AG10803 (cell line): Measurements from ENCODE around the gene C11orf91.

Experiments used
- DNase-seq: peaks from one replicate; pipeline ENCODE4 v3.0.0; 2010; ENCODE audit warnings: low read depth
- H3K4me3 ChIP-seq: 2 replicates; pipeline ENCODE4 v1.5.1; 2011; ENCODE audit warnings: mild to moderate bottlenecking, low read length, control low read depth
- TF ChIP-seq, protein P1 (sequence below): conservative IDR thresholded peaks from 2 replicates; pipeline ENCODE4 v1.5.1; 2011; ENCODE audit warnings: mild to moderate bottlenecking, low read length, control low read depth, inconsistent platforms

The C11orf91 gene

DNA sequence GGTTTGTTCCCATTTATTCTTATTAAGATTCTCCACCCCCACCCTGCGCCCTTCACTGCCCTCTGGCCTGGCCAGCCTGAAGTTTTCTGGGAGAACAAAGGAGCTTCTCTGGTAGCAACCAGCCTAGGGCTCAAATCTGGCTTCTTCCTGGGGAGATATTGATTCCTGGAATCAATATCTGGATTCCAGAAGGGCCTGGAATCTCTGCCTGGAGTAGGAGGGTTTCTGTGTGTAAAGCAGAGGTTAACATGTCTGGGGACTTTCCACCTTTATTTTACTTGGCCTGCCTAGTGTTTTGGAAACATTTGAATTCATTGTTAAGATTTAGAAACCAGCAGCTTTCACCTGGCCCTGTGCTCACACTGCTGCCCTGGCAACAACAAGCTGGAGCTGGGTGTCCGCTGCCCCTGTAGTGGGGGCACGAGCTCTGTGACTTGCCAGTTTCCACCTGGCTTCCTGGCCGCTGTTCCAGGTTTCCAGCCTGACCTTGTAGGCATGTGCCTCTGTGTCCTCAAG, 5.5 kb downstream of the C11orf91 start:
- TF ChIP-seq, protein P1, sequence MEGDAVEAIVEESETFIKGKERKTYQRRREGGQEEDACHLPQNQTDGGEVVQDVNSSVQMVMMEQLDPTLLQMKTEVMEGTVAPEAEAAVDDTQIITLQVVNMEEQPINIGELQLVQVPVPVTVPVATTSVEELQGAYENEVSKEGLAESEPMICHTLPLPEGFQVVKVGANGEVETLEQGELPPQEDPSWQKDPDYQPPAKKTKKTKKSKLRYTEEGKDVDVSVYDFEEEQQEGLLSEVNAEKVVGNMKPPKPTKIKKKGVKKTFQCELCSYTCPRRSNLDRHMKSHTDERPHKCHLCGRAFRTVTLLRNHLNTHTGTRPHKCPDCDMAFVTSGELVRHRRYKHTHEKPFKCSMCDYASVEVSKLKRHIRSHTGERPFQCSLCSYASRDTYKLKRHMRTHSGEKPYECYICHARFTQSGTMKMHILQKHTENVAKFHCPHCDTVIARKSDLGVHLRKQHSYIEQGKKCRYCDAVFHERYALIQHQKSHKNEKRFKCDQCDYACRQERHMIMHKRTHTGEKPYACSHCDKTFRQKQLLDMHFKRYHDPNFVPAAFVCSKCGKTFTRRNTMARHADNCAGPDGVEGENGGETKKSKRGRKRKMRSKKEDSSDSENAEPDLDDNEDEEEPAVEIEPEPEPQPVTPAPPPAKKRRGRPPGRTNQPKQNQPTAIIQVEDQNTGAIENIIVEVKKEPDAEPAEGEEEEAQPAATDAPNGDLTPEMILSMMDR = no peak
- no peak for DNase-seq
- H3K4me3 ChIP-seq = no peak overlapping the region

GRCh38 chr11:33694346-33695050, 6.1 kb downstream of the C11orf91 start:
- TF ChIP-seq, protein P1 = no peak
- H3K4me3 ChIP-seq = no peak overlapping the region
- no peak for DNase-seq

DNA sequence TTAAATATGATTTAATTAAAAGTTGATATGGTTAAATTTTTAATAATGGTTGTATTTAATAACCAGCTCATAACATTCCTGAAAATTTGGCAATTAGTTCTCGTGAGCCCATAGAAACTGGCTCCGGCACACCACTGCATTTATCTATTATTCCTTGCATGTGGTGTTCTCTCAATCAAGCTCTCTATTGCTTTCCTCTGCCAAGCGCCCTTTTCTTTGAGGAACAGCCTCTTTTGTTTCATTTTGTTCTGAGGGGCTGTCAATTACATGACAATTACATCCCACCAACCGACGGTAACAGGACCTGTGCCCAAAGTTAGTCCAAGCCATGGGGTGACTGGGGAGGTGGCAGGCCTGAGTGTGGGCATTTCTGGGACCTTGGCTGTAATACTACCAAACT, 8.1 kb downstream of the C11orf91 start:
- TF ChIP-seq, protein P1 = no peak
- no peak for DNase-seq
- H3K4me3 ChIP-seq = peak overlapping the region; percentile 7; the same call in 1 of the 2 replicates

GRCh38 chr11:33692013-33692504, 8.6 kb downstream of the C11orf91 start:
- peak overlapping the region; percentile 45 for H3K4me3 ChIP-seq
- TF ChIP-seq, protein P1 = no peak
- peak; percentile 96 for DNase-seq

GRCh38 chr11:33691066-33691864, 9.4 kb downstream of the C11orf91 start:
- peak overlapping the region; percentile 6; the same call in 1 of the 2 replicates for H3K4me3 ChIP-seq
- DNase-seq = no peak
- TF ChIP-seq, protein P1 = no peak

DNA sequence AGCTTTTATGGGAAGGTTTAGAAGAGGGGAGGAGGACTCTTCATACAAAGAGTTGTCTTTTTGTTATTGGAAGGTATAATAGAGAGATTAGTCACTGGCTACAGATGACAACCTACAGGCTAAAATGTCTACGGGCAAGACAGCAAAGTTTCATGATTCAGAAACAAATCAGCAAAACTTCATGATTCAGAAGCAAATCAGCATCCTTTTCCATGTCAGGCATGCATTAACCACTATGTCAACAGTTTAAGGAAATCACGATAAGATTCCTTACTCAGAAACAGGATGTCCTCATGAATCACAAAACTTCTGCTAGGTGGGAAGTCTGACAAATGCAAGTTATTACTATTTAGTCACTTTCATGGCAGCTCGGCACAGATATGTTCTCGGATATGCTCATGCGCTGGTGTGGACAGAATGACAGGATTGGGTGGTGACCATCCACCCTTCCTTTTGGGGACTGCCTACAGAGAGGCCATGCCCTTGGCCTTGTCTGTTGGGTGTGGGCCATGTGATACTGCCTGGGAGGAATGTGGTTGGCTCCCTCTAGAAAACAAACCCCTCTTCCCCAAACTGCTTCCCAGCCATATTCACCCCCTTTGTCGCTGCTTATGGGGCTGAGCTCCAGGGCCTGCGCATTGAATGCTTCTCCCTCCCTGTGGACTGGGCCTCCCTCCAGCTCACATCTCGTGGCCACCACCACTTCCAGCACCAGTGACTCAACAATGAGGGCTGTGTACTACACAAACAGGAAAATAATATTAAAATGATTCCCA, 10.1 kb downstream of the C11orf91 start:
- peak; percentile 98 for DNase-seq
- H3K4me3 ChIP-seq = peak overlapping the region; percentile 6; the same call in 1 of the 2 replicates

More for the DNA sequence above, 10.1 kb downstream of the C11orf91 start:
- TF ChIP-seq, protein P1 = no peak
